Gastroesophageal sphincter (tissue), 3 donors: ENCODE results near the gene RHOXF2.
"Not testable (repeated sequence)": the region's sequence is repeated elsewhere in the genome, so short reads cannot be mapped to it uniquely, and the experiment has no call there.

Experiments used
- CTCF ChIP-seq, 4 experiments: fragments of 200-600 bp in 2 of 4; fragments of 450-650 bp in 2 of 4; sonication (generic) in 1 of 4; IDR thresholded peaks; one replicate each; pipeline ENCODE4 v1.5.1; 2017 to 2019; ENCODE audit warnings: antibody characterized with exemption in 4 of 4, mild to moderate bottlenecking in 2 of 4, moderate library complexity in 2 of 4
- EP300 ChIP-seq: sonication (generic); formaldehyde crosslinking; IDR thresholded peaks from one replicate; pipeline ENCODE4 v1.6.1; 2017; ENCODE audit warnings: antibody characterized with exemption, mild to moderate bottlenecking
- POLR2AphosphoS5 ChIP-seq: sonication (generic); formaldehyde crosslinking; IDR thresholded peaks from one replicate; pipeline ENCODE4 v1.6.1; 2017; ENCODE audit warnings: antibody characterized with exemption

GRCh38 chrX:120146323-120146722 is 12.1 kb upstream of the RHOXF2 start:
- not testable (repeated sequence) for TF ChIP-seq CTCF (IDR thresholded peaks at IDR 0.05); EP300; POLR2AphosphoS5
